ENCODE measurements around the gene PTGDS. TPM values are rescaled to one million over a fixed set of nuclear protein-coding genes. Genes with fewer than 3 reads are reported as not detected.

Gene PTGDS
- total RNA-seq, 2 experiments from 2014 or later = 22.1 to 24.0 TPM

GRCh38 chr9:137021979-137022661 is 44.8 kb downstream of the PTGDS start:
- Mint-ChIP-seq H3K27me3 (no peaks in the 10 kb centered on the region), H3K36me3 (ENCODE audit: low read depth) (peaks cover 3% of the 10 kb centered on the region), H3K4me1 (peaks cover 16% of the 10 kb centered on the region), H3K4me3 (no peak overlapping the region), H3K27ac (no peak overlapping the region), H3K9me3 (no peaks in the 10 kb centered on the region)
- ChIA-PET POLR2A (no interaction called here), CTCF (interaction anchor here (0.7 to 8.6 kb wide), 7 partner anchors 7 to 180 kb away, joined by 3 to 59 read pairs (median 4); partner anchors contain the start of genes ABCA2, AJM1, CLIC3 and FUT7)
- peak; percentile 75 for DNase-seq

- H3K27ac Mint-ChIP-seq = no peak overlapping the region
- H3K36me3 Mint-ChIP-seq (ENCODE audit: low read depth) = peaks cover 3% of the 10 kb centered on the region
- H3K9me3 Mint-ChIP-seq = no peaks in the 10 kb centered on the region
- POLR2A ChIA-PET = no interaction called here
- CTCF ChIA-PET = interaction anchor here (0.7 to 7.4 kb wide), 4 partner anchors 13 to 180 kb away, joined by 3 to 58 read pairs (median 4); partner anchors contain the start of gene AJM1
- no peaks in the 10 kb centered on the region for H3K27me3 Mint-ChIP-seq
- DNase-seq = no peak
- H3K4me1 Mint-ChIP-seq = peaks cover 19% of the 10 kb centered on the region
- H3K4me3 Mint-ChIP-seq = no peak overlapping the region
Observed at GRCh38 chr9:137022662-137023008, 45.3 kb downstream of the PTGDS start.

- Mint-ChIP-seq H3K4me1 (peaks cover 19% of the 10 kb centered on the region), H3K4me3 (no peak overlapping the region), H3K27me3 (no peaks in the 10 kb centered on the region), H3K36me3 (ENCODE audit: low read depth) (peaks cover 3% of the 10 kb centered on the region), H3K27ac (peak overlapping the region; percentile 25), H3K9me3 (no peaks in the 10 kb centered on the region)
- DNase-seq = no peak
- ChIA-PET POLR2A (no interaction called here), CTCF (interaction anchor here (1.3 to 7.4 kb wide), 2 partner anchors 12 to 15 kb away, joined by 4 to 58 read pairs; no protein-coding TSS in a partner anchor)
Observed at GRCh38 chr9:137023157-137023556, 45.9 kb downstream of the PTGDS start.

- POLR2A ChIA-PET = interaction anchor here (0.6 kb wide), 1 partner anchor 198 kb away, joined by 9 read pairs; no protein-coding TSS in a partner anchor
Observed at GRCh38 chr9:137023583-137023991, 46.3 kb downstream of the PTGDS start.

GRCh38 chr9:137025517-137025966 is 48.2 kb downstream of the PTGDS start:
- H3K27ac Mint-ChIP-seq = no peak overlapping the region
- CTCF ChIA-PET = interaction anchor here (0.6 to 7.4 kb wide), 8 partner anchors 10 to 191 kb away, joined by 3 to 58 read pairs (median 4); partner anchors contain the start of genes MAN1B1 and NPDC1
- peaks cover 36% of the 10 kb centered on the region for H3K4me1 Mint-ChIP-seq
- H3K36me3 Mint-ChIP-seq (ENCODE audit: low read depth) = peaks cover 3% of the 10 kb centered on the region
- H3K4me3 Mint-ChIP-seq = no peak overlapping the region
- no peaks in the 10 kb centered on the region for H3K27me3 Mint-ChIP-seq
- no peaks in the 10 kb centered on the region for H3K9me3 Mint-ChIP-seq
- POLR2A ChIA-PET = no interaction called here
- DNase-seq = no peak

More at GRCh38 chr9:137023583-137023991, 46.3 kb downstream of the PTGDS start:
- CTCF ChIA-PET = interaction anchor here (7.4 kb wide), 1 partner anchor 12 kb away, joined by 58 read pairs; no protein-coding TSS in a partner anchor
- DNase-seq = no peak
- peaks cover 3% of the 10 kb centered on the region for H3K36me3 Mint-ChIP-seq (ENCODE audit: low read depth)
- no peaks in the 10 kb centered on the region for H3K9me3 Mint-ChIP-seq
- no peak overlapping the region for H3K27ac Mint-ChIP-seq
- no peaks in the 10 kb centered on the region for H3K27me3 Mint-ChIP-seq
- H3K4me3 Mint-ChIP-seq = no peak overlapping the region
- H3K4me1 Mint-ChIP-seq = peaks cover 19% of the 10 kb centered on the region

- CTCF ChIA-PET = interaction anchor here (0.6 to 7.4 kb wide), 10 partner anchors 9 to 191 kb away, joined by 3 to 59 read pairs (median 4); partner anchors contain the start of genes C8G and MAN1B1
- DNase-seq = no peak
- H3K4me3 Mint-ChIP-seq = no peak overlapping the region
- POLR2A ChIA-PET = no interaction called here
- no peaks in the 10 kb centered on the region for H3K9me3 Mint-ChIP-seq
- H3K27ac Mint-ChIP-seq = no peak overlapping the region
- H3K27me3 Mint-ChIP-seq = no peaks in the 10 kb centered on the region
- H3K4me1 Mint-ChIP-seq = peaks cover 41% of the 10 kb centered on the region
- peaks cover 5% of the 10 kb centered on the region for H3K36me3 Mint-ChIP-seq (ENCODE audit: low read depth)
Observed at GRCh38 chr9:137026384-137026783, 49.1 kb downstream of the PTGDS start.

- H3K9me3 Mint-ChIP-seq = no peaks in the 10 kb centered on the region
- H3K27ac Mint-ChIP-seq = no peak overlapping the region
- ChIA-PET CTCF (interaction anchor here (1.0 to 7.4 kb wide), 9 partner anchors 9 to 234 kb away, joined by 3 to 59 read pairs (median 4); partner anchors contain the start of genes C8G and MAN1B1), POLR2A (interaction anchor here (0.6 kb wide), 1 partner anchor 73 kb away, joined by 3 read pairs; no protein-coding TSS in a partner anchor)
- H3K27me3 Mint-ChIP-seq = no peaks in the 10 kb centered on the region
- peaks cover 42% of the 10 kb centered on the region for H3K4me1 Mint-ChIP-seq
- DNase-seq = no peak
- peak overlapping the region; percentile 76 for H3K4me3 Mint-ChIP-seq
- peaks cover 5% of the 10 kb centered on the region for H3K36me3 Mint-ChIP-seq (ENCODE audit: low read depth)
Observed at GRCh38 chr9:137026828-137027227, 49.5 kb downstream of the PTGDS start.

- Mint-ChIP-seq H3K36me3 (ENCODE audit: low read depth) (peaks cover 2% of the 10 kb centered on the region), H3K9me3 (no peaks in the 10 kb centered on the region), H3K27me3 (no peaks in the 10 kb centered on the region), H3K4me1 (peaks cover 46% of the 10 kb centered on the region), H3K27ac (peak within 1 kb of the TSS; percentile 87), H3K4me3 (peak within 1 kb of the TSS; percentile 76)
- ChIA-PET POLR2A (interaction anchor here (0.6 kb wide), 1 partner anchor 74 kb away, joined by 3 read pairs; no protein-coding TSS in a partner anchor), CTCF (interaction anchor here (1.0 to 14.0 kb wide), 19 partner anchors 8 to 237 kb away, joined by 3 to 157 read pairs (median 5); partner anchors contain the start of genes AJM1, C8G, NPDC1 and PAXX)
- DNase-seq = no peak
Observed at GRCh38 chr9:137027369-137028262, 50.3 kb downstream of the PTGDS start, which contains the start of gene ABCA2. ABCA2 (minus strand) TSS chr9:137028237; CDS start chr9:137028140, 97 bp downstream.

- peaks cover 2% of the 10 kb centered on the region for H3K36me3 Mint-ChIP-seq (ENCODE audit: low read depth)
- CTCF ChIA-PET = interaction anchor here (0.6 to 14.0 kb wide), 41 partner anchors 9 to 300 kb away, joined by 3 to 157 read pairs (median 6); partner anchors contain the start of genes AJM1, CLIC3, MAN1B1 and NPDC1
- peak; percentile 67 for DNase-seq
- H3K9me3 Mint-ChIP-seq = no peaks in the 10 kb centered on the region
- H3K4me3 Mint-ChIP-seq = peak overlapping the region; percentile 75
- H3K27me3 Mint-ChIP-seq = no peaks in the 10 kb centered on the region
- peak overlapping the region; percentile 87 for H3K27ac Mint-ChIP-seq
- POLR2A ChIA-PET = no interaction called here
- H3K4me1 Mint-ChIP-seq = peaks cover 52% of the 10 kb centered on the region
Observed at GRCh38 chr9:137028263-137029057, 51.2 kb downstream of the PTGDS start.

- CTCF ChIA-PET = interaction anchor here (0.6 to 14.0 kb wide), 50 partner anchors 9 to 300 kb away, joined by 3 to 157 read pairs (median 5); partner anchors contain the start of genes AJM1, CLIC3, MAN1B1 and NPDC1
- peak overlapping the region; percentile 87 for H3K27ac Mint-ChIP-seq
- H3K4me3 Mint-ChIP-seq = peak overlapping the region; percentile 75
- POLR2A ChIA-PET = no interaction called here
- peaks cover 2% of the 10 kb centered on the region for H3K36me3 Mint-ChIP-seq (ENCODE audit: low read depth)
- no peaks in the 10 kb centered on the region for H3K27me3 Mint-ChIP-seq
- peak; percentile 70 for DNase-seq
- peaks cover 54% of the 10 kb centered on the region for H3K4me1 Mint-ChIP-seq
- no peaks in the 10 kb centered on the region for H3K9me3 Mint-ChIP-seq
Observed at GRCh38 chr9:137029058-137029936, 52.0 kb downstream of the PTGDS start.

GRCh38 chr9:137030006-137030405 is 52.7 kb downstream of the PTGDS start:
- DNase-seq = no peak
- peak overlapping the region; percentile 87 for H3K27ac Mint-ChIP-seq
- peak overlapping the region; percentile 75 for H3K4me3 Mint-ChIP-seq
- H3K9me3 Mint-ChIP-seq = no peaks in the 10 kb centered on the region
- ChIA-PET POLR2A (no interaction called here), CTCF (interaction anchor here (0.6 to 14.0 kb wide), 43 partner anchors 8 to 301 kb away, joined by 3 to 157 read pairs (median 6); partner anchors contain the start of genes AJM1, CLIC3, MAN1B1 and NPDC1)
- H3K4me1 Mint-ChIP-seq = peaks cover 57% of the 10 kb centered on the region
- peaks cover 2% of the 10 kb centered on the region for H3K36me3 Mint-ChIP-seq (ENCODE audit: low read depth)
- no peaks in the 10 kb centered on the region for H3K27me3 Mint-ChIP-seq

All from activated CD4-positive, alpha-beta T cell treated with anti-CD3 and anti-CD28 coated beads, Interleukin-2, amount 10 ng/mL, durations not matched to agents 7 days and 5 days (primary cell).